HepG2 (cell line): Measurements from ENCODE around the gene CLCC1. TPM values are rescaled to one million over a fixed set of nuclear protein-coding genes. Genes with fewer than 3 reads are reported as not detected.
A peak's percentile ranks its signal among the peaks of the same experiment; 100 is the strongest.

Experiments used
- ARNT2 ChIP-seq: sonication (generic); formaldehyde crosslinking; IDR thresholded peaks from 2 replicates; pipeline ENCODE4 v1.8.0; 2022; ENCODE audit warnings: mild to moderate bottlenecking, low read depth, missing genetic modification reagents, moderate library complexity
- CBFB ChIP-seq: sonication (generic); formaldehyde crosslinking; IDR thresholded peaks from 2 replicates; pipeline ENCODE4 v1.4.0; 2020; ENCODE audit warnings: missing genetic modification reagents
- ELF4 ChIP-seq: sonication (generic); formaldehyde crosslinking; IDR thresholded peaks from 2 replicates; pipeline ENCODE4 v1.5.0; 2020; ENCODE audit warnings: missing genetic modification reagents, mild to moderate bottlenecking, moderate library complexity, borderline replicate concordance
- GLI4 ChIP-seq: sonication (generic); formaldehyde crosslinking; IDR thresholded peaks from 2 replicates; pipeline ENCODE4 v1.5.1; 2020; ENCODE audit warnings: missing genetic modification reagents, mild to moderate bottlenecking, moderate library complexity, borderline replicate concordance
- HNRNPK ChIP-seq: fragments of 200-400 bp; formaldehyde crosslinking; IDR thresholded peaks from 2 replicates; pipeline ENCODE4 v1.6.1; 2018; ENCODE audit warnings: low read length, low read depth, moderate library complexity, mild to moderate bottlenecking; ENCODE audit not compliant: poor library complexity, severe bottlenecking
- JUND ChIP-seq: sonication (generic); formaldehyde crosslinking; IDR thresholded peaks from 2 replicates; pipeline ENCODE4 v1.8.0; 2022; ENCODE audit warnings: mild to moderate bottlenecking, missing genetic modification reagents
- KDM2A ChIP-seq: sonication (generic); formaldehyde crosslinking; IDR thresholded peaks from 2 replicates; pipeline ENCODE4 v1.4.0; 2020; ENCODE audit warnings: low read depth, missing genetic modification reagents, borderline replicate concordance
- KLF12 ChIP-seq: sonication (generic); formaldehyde crosslinking; IDR thresholded peaks from 2 replicates; pipeline ENCODE4 v1.4.0; 2020; ENCODE audit warnings: missing genetic modification reagents, borderline replicate concordance
- MIXL1 ChIP-seq: IDR thresholded peaks from 2 replicates; pipeline ENCODE4 v1.6.1; 2016
- PHF8 ChIP-seq: sonication (generic); formaldehyde crosslinking; IDR thresholded peaks from 2 replicates; pipeline ENCODE4 v1.5.0; 2020; ENCODE audit warnings: missing genetic modification reagents
- ZBTB3 ChIP-seq: sonication (generic); formaldehyde crosslinking; IDR thresholded peaks from 2 replicates; pipeline ENCODE4 v1.4.0; 2020; ENCODE audit warnings: low read depth, mild to moderate bottlenecking, moderate library complexity, missing genetic modification reagents, borderline replicate concordance
- ZFY ChIP-seq: sonication (generic); formaldehyde crosslinking; IDR thresholded peaks from 2 replicates; pipeline ENCODE4 v1.4.0; 2020; ENCODE audit warnings: missing genetic modification reagents
- ZSCAN30 ChIP-seq: sonication (generic); formaldehyde crosslinking; IDR thresholded peaks from 2 replicates; pipeline ENCODE4 v1.5.0; 2020; ENCODE audit warnings: mild to moderate bottlenecking, missing genetic modification reagents
- ZZZ3 ChIP-seq: sonication (generic); formaldehyde crosslinking; IDR thresholded peaks from 2 replicates; pipeline ENCODE4 v1.4.0; 2020; ENCODE audit warnings: missing genetic modification reagents, mild to moderate bottlenecking, borderline replicate concordance
- polyA plus RNA-seq, 8 experiments: library from polyadenylated mRNA; depleted of rRNA in 3 of 8; stranded (reverse) in 7 of 8; unstranded in 1 of 8; fragments of >200 nt; fragmentation: Illumina TruSeq in 4 of 8; extraction: Trizol in 4 of 8; gene quantifications; 2 replicates each; pipeline versions ENCODE4 v1.2.1 to v1.2.3, GENCODE V29; 2011 to 2016; ENCODE audit warnings: low read depth in 4 of 8, missing spikeins in 1 of 8, mixed read lengths in 1 of 8; ENCODE audit not compliant: insufficient read depth in 1 of 8
- total RNA-seq, 5 experiments: library from RNA; depleted of rRNA; stranded (reverse); fragments of >200 nt; fragmentation: Illumina TruSeq; extraction: Trizol; gene quantifications; 2 replicates each; pipeline ENCODE4 v1.2.3, GENCODE V29; 2016; ENCODE audit warnings: low read depth in 1 of 5
- TF ChIP-seq, protein P1 (sequence below): sonication (generic); formaldehyde crosslinking; IDR thresholded peaks from 2 replicates; pipeline ENCODE4; 2020; ENCODE audit warnings: missing genetic modification reagents, mild to moderate bottlenecking, borderline replicate concordance
- TF ChIP-seq, protein P2 (sequence below): sonication (generic); formaldehyde crosslinking; IDR thresholded peaks from 2 replicates; pipeline ENCODE4 v1.8.0; 2022; ENCODE audit warnings: mild to moderate bottlenecking, missing genetic modification reagents; ENCODE audit not compliant: insufficient replicate concordance
- TF ChIP-seq, protein P3 (sequence below): sonication (generic); formaldehyde crosslinking; conservative IDR thresholded peaks from 2 replicates; pipeline ENCODE4 v1.4.0; 2020; ENCODE audit warnings: mild to moderate bottlenecking, missing genetic modification reagents, moderate library complexity
- TF ChIP-seq, protein P4 (sequence below): sonication (generic); formaldehyde crosslinking; IDR thresholded peaks from 2 replicates; pipeline ENCODE4 v1.5.0; 2020; ENCODE audit warnings: missing genetic modification reagents, mild to moderate bottlenecking, borderline replicate concordance
- TF ChIP-seq, protein P5 (sequence below): sonication (generic); formaldehyde crosslinking; IDR thresholded peaks from 2 replicates; pipeline ENCODE4 v1.5.0; 2020; ENCODE audit warnings: missing genetic modification reagents

CLCC1 gene
- total and polyA plus RNA-seq, 2 of the 13 experiments (the other 11 are each of a cell fraction or from before 2014, with no cell fraction given), result 16.0 to 25.8 TPM

DNA sequence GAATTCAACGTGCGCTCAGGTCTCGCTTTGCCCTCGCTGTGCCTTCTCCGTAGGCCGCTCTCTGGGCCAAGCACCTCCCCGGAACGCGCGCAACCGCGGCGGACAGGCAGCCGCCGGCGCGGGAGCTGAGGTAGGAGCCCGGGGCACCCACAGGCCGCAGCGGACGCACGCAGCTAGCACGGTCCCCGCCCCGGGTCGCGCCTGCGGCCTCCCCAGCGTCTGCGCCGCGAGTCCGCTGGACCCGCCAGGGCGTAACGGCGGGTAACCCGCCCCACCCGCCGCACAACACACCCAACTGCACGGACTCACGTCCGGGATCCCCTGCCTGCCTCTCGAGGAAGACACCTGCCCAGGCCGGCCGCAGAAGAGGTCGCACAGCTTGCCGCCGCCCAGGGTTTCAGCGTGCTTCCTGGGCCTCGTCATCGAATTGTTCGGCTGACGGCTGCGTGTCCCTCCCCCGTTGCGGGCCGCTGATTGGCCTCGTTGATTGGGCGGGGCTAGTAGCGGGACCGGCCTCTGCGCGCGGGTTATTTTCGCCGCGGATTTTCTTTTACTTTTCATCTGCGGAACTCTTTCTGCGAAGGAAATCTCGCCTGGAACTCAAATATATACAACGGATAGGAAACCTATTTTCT, at the start of gene CLCC1 (continued):
- TF ChIP-seq ARNT2 (CRISPR knock-in tag), result peak; percentile 92
- no peak for TF ChIP-seq ELF4 (CRISPR knock-in tag)
- TF ChIP-seq, protein P1, sequence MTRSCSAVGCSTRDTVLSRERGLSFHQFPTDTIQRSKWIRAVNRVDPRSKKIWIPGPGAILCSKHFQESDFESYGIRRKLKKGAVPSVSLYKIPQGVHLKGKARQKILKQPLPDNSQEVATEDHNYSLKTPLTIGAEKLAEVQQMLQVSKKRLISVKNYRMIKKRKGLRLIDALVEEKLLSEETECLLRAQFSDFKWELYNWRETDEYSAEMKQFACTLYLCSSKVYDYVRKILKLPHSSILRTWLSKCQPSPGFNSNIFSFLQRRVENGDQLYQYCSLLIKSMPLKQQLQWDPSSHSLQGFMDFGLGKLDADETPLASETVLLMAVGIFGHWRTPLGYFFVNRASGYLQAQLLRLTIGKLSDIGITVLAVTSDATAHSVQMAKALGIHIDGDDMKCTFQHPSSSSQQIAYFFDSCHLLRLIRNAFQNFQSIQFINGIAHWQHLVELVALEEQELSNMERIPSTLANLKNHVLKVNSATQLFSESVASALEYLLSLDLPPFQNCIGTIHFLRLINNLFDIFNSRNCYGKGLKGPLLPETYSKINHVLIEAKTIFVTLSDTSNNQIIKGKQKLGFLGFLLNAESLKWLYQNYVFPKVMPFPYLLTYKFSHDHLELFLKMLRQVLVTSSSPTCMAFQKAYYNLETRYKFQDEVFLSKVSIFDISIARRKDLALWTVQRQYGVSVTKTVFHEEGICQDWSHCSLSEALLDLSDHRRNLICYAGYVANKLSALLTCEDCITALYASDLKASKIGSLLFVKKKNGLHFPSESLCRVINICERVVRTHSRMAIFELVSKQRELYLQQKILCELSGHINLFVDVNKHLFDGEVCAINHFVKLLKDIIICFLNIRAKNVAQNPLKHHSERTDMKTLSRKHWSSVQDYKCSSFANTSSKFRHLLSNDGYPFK (CRISPR knock-in tag), result 0 out of 2 replicates have a peak, but pooled peaks have one; percentile 21
- TF ChIP-seq HNRNPK, result no peak
- TF ChIP-seq KDM2A, result peak; percentile 81
- TF ChIP-seq, protein P2, sequence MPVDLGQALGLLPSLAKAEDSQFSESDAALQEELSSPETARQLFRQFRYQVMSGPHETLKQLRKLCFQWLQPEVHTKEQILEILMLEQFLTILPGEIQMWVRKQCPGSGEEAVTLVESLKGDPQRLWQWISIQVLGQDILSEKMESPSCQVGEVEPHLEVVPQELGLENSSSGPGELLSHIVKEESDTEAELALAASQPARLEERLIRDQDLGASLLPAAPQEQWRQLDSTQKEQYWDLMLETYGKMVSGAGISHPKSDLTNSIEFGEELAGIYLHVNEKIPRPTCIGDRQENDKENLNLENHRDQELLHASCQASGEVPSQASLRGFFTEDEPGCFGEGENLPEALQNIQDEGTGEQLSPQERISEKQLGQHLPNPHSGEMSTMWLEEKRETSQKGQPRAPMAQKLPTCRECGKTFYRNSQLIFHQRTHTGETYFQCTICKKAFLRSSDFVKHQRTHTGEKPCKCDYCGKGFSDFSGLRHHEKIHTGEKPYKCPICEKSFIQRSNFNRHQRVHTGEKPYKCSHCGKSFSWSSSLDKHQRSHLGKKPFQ (CRISPR knock-in tag), result no peak
- TF ChIP-seq ZSCAN30 (CRISPR knock-in tag), result no peak
- TF ChIP-seq, protein P3, sequence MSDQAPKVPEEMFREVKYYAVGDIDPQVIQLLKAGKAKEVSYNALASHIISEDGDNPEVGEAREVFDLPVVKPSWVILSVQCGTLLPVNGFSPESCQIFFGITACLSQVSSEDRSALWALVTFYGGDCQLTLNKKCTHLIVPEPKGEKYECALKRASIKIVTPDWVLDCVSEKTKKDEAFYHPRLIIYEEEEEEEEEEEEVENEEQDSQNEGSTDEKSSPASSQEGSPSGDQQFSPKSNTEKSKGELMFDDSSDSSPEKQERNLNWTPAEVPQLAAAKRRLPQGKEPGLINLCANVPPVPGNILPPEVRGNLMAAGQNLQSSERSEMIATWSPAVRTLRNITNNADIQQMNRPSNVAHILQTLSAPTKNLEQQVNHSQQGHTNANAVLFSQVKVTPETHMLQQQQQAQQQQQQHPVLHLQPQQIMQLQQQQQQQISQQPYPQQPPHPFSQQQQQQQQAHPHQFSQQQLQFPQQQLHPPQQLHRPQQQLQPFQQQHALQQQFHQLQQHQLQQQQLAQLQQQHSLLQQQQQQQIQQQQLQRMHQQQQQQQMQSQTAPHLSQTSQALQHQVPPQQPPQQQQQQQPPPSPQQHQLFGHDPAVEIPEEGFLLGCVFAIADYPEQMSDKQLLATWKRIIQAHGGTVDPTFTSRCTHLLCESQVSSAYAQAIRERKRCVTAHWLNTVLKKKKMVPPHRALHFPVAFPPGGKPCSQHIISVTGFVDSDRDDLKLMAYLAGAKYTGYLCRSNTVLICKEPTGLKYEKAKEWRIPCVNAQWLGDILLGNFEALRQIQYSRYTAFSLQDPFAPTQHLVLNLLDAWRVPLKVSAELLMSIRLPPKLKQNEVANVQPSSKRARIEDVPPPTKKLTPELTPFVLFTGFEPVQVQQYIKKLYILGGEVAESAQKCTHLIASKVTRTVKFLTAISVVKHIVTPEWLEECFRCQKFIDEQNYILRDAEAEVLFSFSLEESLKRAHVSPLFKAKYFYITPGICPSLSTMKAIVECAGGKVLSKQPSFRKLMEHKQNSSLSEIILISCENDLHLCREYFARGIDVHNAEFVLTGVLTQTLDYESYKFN (CRISPR knock-in tag), result peak; percentile 40; the same call in 1 of the 2 replicates
- TF ChIP-seq GLI4 (CRISPR knock-in tag), result no peak; the same call in none of the 2 replicates
- TF ChIP-seq MIXL1 (CRISPR knock-in tag), result no peak
- TF ChIP-seq ZBTB3 (CRISPR knock-in tag), result no peak
- no peak for TF ChIP-seq KLF12
- TF ChIP-seq, protein P4, sequence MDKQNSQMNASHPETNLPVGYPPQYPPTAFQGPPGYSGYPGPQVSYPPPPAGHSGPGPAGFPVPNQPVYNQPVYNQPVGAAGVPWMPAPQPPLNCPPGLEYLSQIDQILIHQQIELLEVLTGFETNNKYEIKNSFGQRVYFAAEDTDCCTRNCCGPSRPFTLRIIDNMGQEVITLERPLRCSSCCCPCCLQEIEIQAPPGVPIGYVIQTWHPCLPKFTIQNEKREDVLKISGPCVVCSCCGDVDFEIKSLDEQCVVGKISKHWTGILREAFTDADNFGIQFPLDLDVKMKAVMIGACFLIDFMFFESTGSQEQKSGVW (CRISPR knock-in tag), result no peak
- TF ChIP-seq CBFB (CRISPR knock-in tag), result peak; percentile 21; the same call in 1 of the 2 replicates
- TF ChIP-seq PHF8 (CRISPR knock-in tag), result peak; percentile 97
- TF ChIP-seq, protein P5, sequence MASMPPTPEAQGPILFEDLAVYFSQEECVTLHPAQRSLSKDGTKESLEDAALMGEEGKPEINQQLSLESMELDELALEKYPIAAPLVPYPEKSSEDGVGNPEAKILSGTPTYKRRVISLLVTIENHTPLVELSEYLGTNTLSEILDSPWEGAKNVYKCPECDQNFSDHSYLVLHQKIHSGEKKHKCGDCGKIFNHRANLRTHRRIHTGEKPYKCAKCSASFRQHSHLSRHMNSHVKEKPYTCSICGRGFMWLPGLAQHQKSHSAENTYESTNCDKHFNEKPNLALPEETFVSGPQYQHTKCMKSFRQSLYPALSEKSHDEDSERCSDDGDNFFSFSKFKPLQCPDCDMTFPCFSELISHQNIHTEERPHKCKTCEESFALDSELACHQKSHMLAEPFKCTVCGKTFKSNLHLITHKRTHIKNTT (CRISPR knock-in tag), result no peak
- peak; percentile 99 for TF ChIP-seq ZFY (CRISPR knock-in tag)
- 0 out of 2 replicates have a peak, but pooled peaks have one; percentile 23 for TF ChIP-seq ZZZ3 (CRISPR knock-in tag)
- 0 out of 2 replicates have a peak, but pooled peaks have one; percentile 53 for TF ChIP-seq JUND (CRISPR knock-in tag)
